MCF 10A (cell line): ENCODE results near the gene AJUBA. TPM values are rescaled to one million over a fixed set of nuclear protein-coding genes. Genes with fewer than 3 reads are reported as not detected.

Experiments used
- BruUV-seq: library from RNA; stranded (reverse); fragments of 400-500 nt; replicated peaks from 2 replicates; lab custom pipeline; 2021; lab: Mats Ljungman, UMichigan
- CTCF ChIA-PET: fragments of 300-600 bp; sonication (Branson Sonifier 250); formaldehyde crosslinking; extraction: SDS; loops from one replicate; lab custom pipeline; 2021; ENCODE audit warnings: antibody characterized with exemption, inconsistent platforms; lab: Yijun Ruan, JAX
- POLR2A ChIA-PET: fragments of 300-600, 350-650 bp; sonication (Branson Sonifier 250); formaldehyde crosslinking; extraction: SDS; loops from one replicate; lab custom pipeline; 2020; ENCODE audit warnings: antibody characterized with exemption, inconsistent platforms; lab: Yijun Ruan, JAX
- DNase-seq: peaks from one replicate; pipeline ENCODE4 v3.0.0-alpha.2; 2018; ENCODE audit not compliant: unreplicated experiment
- H3K27ac Mint-ChIP-seq: one replicate; pipeline ENCODE4 v1.8.0; 2022; ENCODE audit warnings: mild to moderate bottlenecking, low read depth, mixed read lengths; ENCODE audit not compliant: unreplicated experiment
- H3K27me3 Mint-ChIP-seq: one replicate; pipeline ENCODE4 v1.8.0; 2022; ENCODE audit warnings: mixed read lengths; ENCODE audit not compliant: insufficient read depth, unreplicated experiment
- H3K36me3 Mint-ChIP-seq: one replicate; pipeline ENCODE4 v1.8.0; 2022; ENCODE audit warnings: mild to moderate bottlenecking, moderate library complexity, mixed read lengths; ENCODE audit not compliant: insufficient read depth, unreplicated experiment
- H3K4me1 Mint-ChIP-seq: one replicate; pipeline ENCODE4 v1.8.0; 2022; ENCODE audit warnings: mixed read lengths; ENCODE audit not compliant: insufficient read depth, unreplicated experiment
- H3K4me3 Mint-ChIP-seq: one replicate; pipeline ENCODE4 v1.8.0; 2022; ENCODE audit warnings: mild to moderate bottlenecking, moderate library complexity, mixed read lengths; ENCODE audit not compliant: unreplicated experiment
- H3K9me3 Mint-ChIP-seq: one replicate; pipeline ENCODE4 v1.8.0; 2022; ENCODE audit warnings: mixed read lengths; ENCODE audit not compliant: unreplicated experiment
- CTCF ChIP-seq: fragments of 200-600 bp; IDR thresholded peaks from one replicate; pipeline ENCODE4 v1.8.0; 2022; ENCODE audit warnings: antibody characterized with exemption, mild to moderate bottlenecking; ENCODE audit not compliant: unreplicated experiment
- intact Hi-C: fragments of 100-400 bp; cut with micrococcal nuclease; formaldehyde crosslinking; loops from 2 replicates; pipeline ENCODE4 v1.14.1; 2022
- total RNA-seq: library from RNA; stranded (reverse); gene quantifications from 2 replicates; pipeline ENCODE4 v1.2.3, GENCODE V29; 2022

Gene AJUBA
- total RNA-seq, 1 experiment from 2014 or later: 138 TPM

GRCh38 chr14:22984959-22985658, 2.8 kb upstream of the AJUBA start:
- intact Hi-C loops: loop anchor here (5.0 kb wide), 1 partner anchor 598 kb away; no protein-coding TSS in a partner anchor
- no peaks in the 10 kb centered on the region for H3K9me3 Mint-ChIP-seq
- TF ChIP-seq CTCF: no peak
- no peak overlapping the region for H3K27ac Mint-ChIP-seq
- H3K27me3 Mint-ChIP-seq: no peaks in the 10 kb centered on the region
- H3K4me3 Mint-ChIP-seq: no peak overlapping the region
- H3K36me3 Mint-ChIP-seq: peaks cover 17% of the 10 kb centered on the region
- ChIA-PET POLR2A (interaction anchor here (1.2 to 12.7 kb wide), 10 partner anchors 10 to 87 kb away, joined by 3 to 133 read pairs (median 8); partner anchors contain the start of genes CDH24 and PRMT5), CTCF (interaction anchor here (0.6 to 24.6 kb wide), 25 partner anchors 12 to 429 kb away, joined by 3 to 620 read pairs (median 9); partner anchors contain the start of genes CDH24, HAUS4 and PRMT5)
- peaks cover 6% of the 10 kb centered on the region for H3K4me1 Mint-ChIP-seq
- no peak for DNase-seq
- no TSS peak for BruUV-seq

GRCh38 chr14:22981876-22982476, 375 bp downstream of the AJUBA start:
- peaks cover 10% of the 10 kb centered on the region for H3K36me3 Mint-ChIP-seq
- no peaks in the 10 kb centered on the region for H3K9me3 Mint-ChIP-seq
- TF ChIP-seq CTCF: no peak
- CTCF ChIA-PET: interaction anchor here (0.5 to 24.6 kb wide), 17 partner anchors 15 to 157 kb away, joined by 3 to 620 read pairs (median 4); partner anchors contain the start of genes CDH24, HAUS4 and PRMT5
- no peaks in the 10 kb centered on the region for H3K27me3 Mint-ChIP-seq
- peaks cover 34% of the 10 kb centered on the region for H3K4me1 Mint-ChIP-seq
- intact Hi-C loops: loop anchor here (2.0 to 5.0 kb wide), 4 partner anchors 109 to 595 kb away; no protein-coding TSS in a partner anchor
- peak overlapping the region; percentile 10 for H3K27ac Mint-ChIP-seq
- DNase-seq: peak; percentile 34
- TSS peak; percentile 5 for BruUV-seq
- POLR2A ChIA-PET: interaction anchor here (0.6 to 12.7 kb wide), 28 partner anchors 10 to 1051 kb away, joined by 3 to 133 read pairs (median 6); partner anchors contain the start of genes ACIN1, C14orf119, CDH24 and HAUS4
- H3K4me3 Mint-ChIP-seq: no peak overlapping the region

- no peak for DNase-seq
- Mint-ChIP-seq H3K4me3 (no peak overlapping the region), H3K27ac (peak overlapping the region; percentile 16), H3K27me3 (no peaks in the 10 kb centered on the region), H3K4me1 (peaks cover 41% of the 10 kb centered on the region), H3K9me3 (no peaks in the 10 kb centered on the region), H3K36me3 (peaks cover 17% of the 10 kb centered on the region)
- no peak for TF ChIP-seq CTCF
- POLR2A ChIA-PET: interaction anchor here (0.7 to 12.7 kb wide), 23 partner anchors 9 to 1199 kb away, joined by 3 to 133 read pairs (median 9); partner anchors contain the start of genes ACIN1, C14orf119, CDH24 and HAUS4
- CTCF ChIA-PET: interaction anchor here (0.6 to 24.6 kb wide), 10 partner anchors 14 to 877 kb away, joined by 3 to 620 read pairs (median 16); partner anchors contain the start of genes CDH24, HAUS4 and PRMT5
- intact Hi-C loops: loop anchor here (5.0 kb wide), 1 partner anchor 594 kb away; no protein-coding TSS in a partner anchor
- no TSS peak for BruUV-seq
These were observed 1.1 kb downstream of the AJUBA start for GRCh38 chr14:22981090-22981875.
